Muscle layer of duodenum (tissue), 2 donors: ENCODE data around the gene NEDD9.

Experiments used
- H3K27ac ChIP-seq: one replicate; pipeline ENCODE4 v1.7.0; 2013; ENCODE audit warnings: mild to moderate bottlenecking, low read length
- H3K27me3 ChIP-seq: one replicate; pipeline ENCODE4 v1.7.0; 2013; ENCODE audit warnings: low read depth, mild to moderate bottlenecking, control low read depth, low read length
- H3K36me3 ChIP-seq, 2 donors: one replicate each; pipeline ENCODE4 v1.7.0; 2013; ENCODE audit warnings: low read length in 2 of 2, control low read depth in 1 of 2, mild to moderate bottlenecking in 1 of 2; ENCODE audit not compliant: insufficient read depth in 2 of 2, control insufficient read depth in 1 of 2
- H3K4me1 ChIP-seq, 2 donors: one replicate each; pipeline ENCODE4 v1.7.0; 2013; ENCODE audit warnings: low read length in 2 of 2, mild to moderate bottlenecking in 2 of 2, control low read depth in 1 of 2, moderate library complexity in 1 of 2; ENCODE audit not compliant: insufficient read depth in 2 of 2, control insufficient read depth in 1 of 2
- H3K4me3 ChIP-seq, 2 donors: one replicate each; pipeline ENCODE4 v1.7.0; 2013; ENCODE audit warnings: low read length in 2 of 2, low read depth in 1 of 2, mild to moderate bottlenecking in 1 of 2
- H3K9me3 ChIP-seq, 2 donors: one replicate each; pipeline ENCODE4 v1.7.0; 2013; ENCODE audit warnings: low read length in 2 of 2, control low read depth in 1 of 2, mild to moderate bottlenecking in 1 of 2; ENCODE audit not compliant: control insufficient read depth in 1 of 2
- donor health status: healthy.

NEDD9 gene

GRCh38 chr6:11194356-11195218 is 37.9 kb downstream of the NEDD9 start:
- H3K36me3 ChIP-seq = peaks cover 13 to 23% of the 10 kb centered on the region in 2 donors
- no peaks in the 10 kb centered on the region for H3K9me3 ChIP-seq
- H3K4me1 ChIP-seq = no peaks in the 10 kb centered on the region
- no peak overlapping the region for H3K27ac ChIP-seq
- H3K4me3 ChIP-seq = no peak overlapping the region
- no peaks in the 10 kb centered on the region for H3K27me3 ChIP-seq

DNA sequence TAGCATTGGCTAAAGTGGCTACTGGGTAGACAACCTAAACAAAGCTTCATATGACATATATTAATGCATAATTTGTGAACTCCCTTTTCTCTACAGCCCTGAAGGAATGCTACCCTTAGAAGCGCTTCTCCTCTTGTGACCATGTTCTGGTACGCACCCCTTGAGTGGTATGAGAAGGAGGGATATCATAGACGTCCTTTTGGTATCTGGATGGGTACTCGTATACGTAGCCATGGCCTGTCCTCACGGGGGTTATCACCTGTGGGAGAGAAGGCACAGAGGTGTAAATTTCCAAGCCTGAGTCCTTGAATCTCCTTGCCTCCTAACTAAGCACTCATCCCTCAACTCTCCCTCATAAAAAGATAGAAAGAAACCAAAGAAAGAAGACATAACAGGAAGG is 39.0 kb downstream of the NEDD9 start:
- no peaks in the 10 kb centered on the region for H3K9me3 ChIP-seq
- H3K4me3 ChIP-seq = no peak overlapping the region
- peaks cover 14 to 25% of the 10 kb centered on the region in 2 donors for H3K36me3 ChIP-seq
- no peak overlapping the region for H3K27ac ChIP-seq
- no peaks in the 10 kb centered on the region for H3K27me3 ChIP-seq
- no peaks in the 10 kb centered on the region for H3K4me1 ChIP-seq

DNA sequence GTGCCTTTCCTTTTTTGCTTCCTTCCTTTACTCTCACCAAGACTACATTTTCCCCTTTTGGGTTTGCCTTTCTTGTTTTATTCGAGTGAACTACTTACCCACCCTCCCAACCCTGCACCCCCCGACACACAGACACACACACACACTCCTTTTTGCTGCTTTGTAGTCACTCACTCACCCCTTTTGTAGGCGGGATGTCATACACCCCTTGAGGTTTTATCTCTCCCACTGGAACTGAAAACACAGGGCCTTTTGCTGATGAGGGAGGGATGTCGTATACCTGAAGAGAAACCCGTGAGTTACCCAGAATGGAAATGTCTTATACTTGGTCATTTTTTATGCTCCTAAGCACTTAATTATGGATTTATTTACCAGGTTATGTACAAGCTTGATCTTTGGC is 40.3 kb downstream of the NEDD9 start:
- no peak overlapping the region for H3K27ac ChIP-seq
- no peaks in the 10 kb centered on the region for H3K27me3 ChIP-seq
- H3K36me3 ChIP-seq = peaks cover 23 to 31% of the 10 kb centered on the region in 2 donors
- H3K9me3 ChIP-seq = no peaks in the 10 kb centered on the region
- no peak overlapping the region for H3K4me3 ChIP-seq
- no peaks in the 10 kb centered on the region for H3K4me1 ChIP-seq

- Histone ChIP-seq H3K4me3 (no peak overlapping the region), H3K27ac (no peak overlapping the region), H3K9me3 (no peaks in the 10 kb centered on the region), H3K27me3 (no peaks in the 10 kb centered on the region), H3K36me3 (peaks cover 29 to 38% of the 10 kb centered on the region in 2 donors), H3K4me1 (no peaks in the 10 kb centered on the region)
These were observed 41.7 kb downstream of the NEDD9 start for GRCh38 chr6:11190625-11191245.

- Histone ChIP-seq H3K4me3 (no peak overlapping the region), H3K9me3 (no peaks in the 10 kb centered on the region), H3K4me1 (no peaks in the 10 kb centered on the region), H3K27me3 (no peaks in the 10 kb centered on the region), H3K36me3 (peaks cover 36 to 45% of the 10 kb centered on the region in 2 donors), H3K27ac (no peak overlapping the region)
These were observed 42.4 kb downstream of the NEDD9 start for GRCh38 chr6:11189865-11190624.

DNA sequence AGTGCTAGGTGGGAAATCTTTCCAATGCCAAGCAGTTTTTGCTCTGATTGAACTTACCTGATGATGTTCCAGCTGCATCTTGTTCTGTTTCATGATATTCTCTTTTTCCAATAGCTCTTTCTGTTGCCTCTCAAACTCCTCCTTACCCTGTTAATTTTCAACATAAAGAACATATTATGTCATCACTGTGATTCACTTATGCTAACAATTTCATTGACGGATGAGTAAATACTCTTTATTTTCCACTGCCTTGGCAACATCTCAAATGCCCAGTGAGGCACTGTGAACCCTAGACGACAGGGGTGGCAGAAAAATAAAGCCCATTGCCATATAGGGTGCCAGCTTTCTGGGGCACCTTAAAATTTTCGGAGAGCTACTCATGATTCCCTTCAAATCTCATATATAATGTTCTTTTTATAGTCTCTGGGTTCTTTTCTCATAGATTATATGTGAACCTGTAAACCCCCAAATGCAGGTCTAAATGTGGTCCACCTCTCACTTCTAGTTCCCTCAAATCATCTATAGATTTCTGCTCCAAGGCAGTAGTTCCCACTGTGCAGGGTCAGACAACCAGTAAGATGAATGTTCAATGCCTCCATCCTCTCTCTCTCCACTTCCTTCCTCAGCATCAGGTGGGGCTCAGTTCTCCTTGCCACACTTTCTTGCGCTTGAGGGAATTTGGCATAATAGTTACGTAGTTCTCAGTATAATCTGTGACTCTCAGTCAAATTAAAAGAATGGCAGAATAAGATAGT is 44.1 kb downstream of the NEDD9 start:
- Histone ChIP-seq H3K9me3 (no peaks in the 10 kb centered on the region), H3K4me3 (no peak overlapping the region), H3K27ac (no peak overlapping the region), H3K36me3 (peaks cover 37 to 46% of the 10 kb centered on the region in 2 donors), H3K4me1 (no peaks in the 10 kb centered on the region), H3K27me3 (no peaks in the 10 kb centered on the region)

DNA sequence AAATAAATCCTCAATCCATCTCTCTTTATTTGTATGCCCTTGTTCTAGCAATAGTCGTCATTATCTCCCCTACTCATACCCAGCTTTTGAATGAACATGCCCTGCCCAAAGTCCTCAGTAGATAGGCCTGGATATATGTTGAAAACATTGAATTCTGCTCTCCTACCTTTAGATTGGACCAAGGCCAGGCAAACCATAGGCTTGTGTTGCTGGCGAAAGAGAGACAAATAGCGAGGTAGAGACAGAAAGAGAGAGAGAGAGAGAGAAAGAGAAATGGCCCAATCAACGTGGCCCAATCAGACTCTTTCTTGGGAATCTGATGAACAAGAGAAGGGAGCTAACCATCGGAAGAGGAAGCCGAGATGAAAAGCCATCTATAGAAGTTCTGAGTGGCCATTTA is 45.2 kb downstream of the NEDD9 start:
- Histone ChIP-seq H3K4me1 (no peaks in the 10 kb centered on the region), H3K27ac (no peak overlapping the region), H3K27me3 (no peaks in the 10 kb centered on the region), H3K9me3 (no peaks in the 10 kb centered on the region), H3K36me3 (peaks cover 37 to 46% of the 10 kb centered on the region in 2 donors), H3K4me3 (no peak overlapping the region)

GRCh38 chr6:11185204-11185842 is 47.1 kb downstream of the NEDD9 start:
- Histone ChIP-seq H3K27ac (no peak overlapping the region), H3K36me3 (peaks cover 26 to 31% of the 10 kb centered on the region in 2 donors), H3K4me3 (no peak overlapping the region), H3K27me3 (no peaks in the 10 kb centered on the region), H3K4me1 (no peaks in the 10 kb centered on the region), H3K9me3 (no peaks in the 10 kb centered on the region)

DNA sequence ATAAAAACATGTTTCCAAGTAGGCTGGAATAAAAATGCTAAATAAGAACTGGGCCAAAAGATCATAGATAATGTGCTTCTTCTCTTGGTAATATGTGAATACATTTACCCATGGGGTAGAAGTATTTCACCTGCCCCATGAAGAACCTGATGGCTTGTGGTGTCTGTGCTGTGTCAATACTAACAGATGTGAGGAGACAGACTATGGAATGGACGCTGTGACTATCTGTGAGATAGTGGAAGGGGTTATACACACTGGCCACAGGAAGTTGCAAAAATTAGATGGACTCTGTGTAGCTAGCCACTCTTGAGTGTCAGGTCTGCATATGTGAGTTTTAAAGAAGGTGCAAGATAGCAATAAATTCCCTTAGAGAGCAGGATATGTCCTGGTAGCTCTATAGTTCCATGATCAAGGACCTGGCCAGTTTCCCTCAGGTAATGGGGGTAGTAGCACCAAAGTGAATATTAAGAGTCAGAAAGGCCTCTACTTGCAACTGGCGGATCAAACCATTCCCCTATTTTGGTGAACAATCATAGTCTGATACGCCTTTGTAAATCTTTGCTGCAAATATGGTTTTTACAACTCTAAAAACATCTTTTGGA is 48.6 kb downstream of the NEDD9 start:
- Histone ChIP-seq H3K27ac (no peak overlapping the region), H3K36me3 (peaks cover 21 to 22% of the 10 kb centered on the region in 2 donors), H3K4me1 (no peaks in the 10 kb centered on the region), H3K27me3 (no peaks in the 10 kb centered on the region), H3K4me3 (no peak overlapping the region), H3K9me3 (no peaks in the 10 kb centered on the region)

DNA sequence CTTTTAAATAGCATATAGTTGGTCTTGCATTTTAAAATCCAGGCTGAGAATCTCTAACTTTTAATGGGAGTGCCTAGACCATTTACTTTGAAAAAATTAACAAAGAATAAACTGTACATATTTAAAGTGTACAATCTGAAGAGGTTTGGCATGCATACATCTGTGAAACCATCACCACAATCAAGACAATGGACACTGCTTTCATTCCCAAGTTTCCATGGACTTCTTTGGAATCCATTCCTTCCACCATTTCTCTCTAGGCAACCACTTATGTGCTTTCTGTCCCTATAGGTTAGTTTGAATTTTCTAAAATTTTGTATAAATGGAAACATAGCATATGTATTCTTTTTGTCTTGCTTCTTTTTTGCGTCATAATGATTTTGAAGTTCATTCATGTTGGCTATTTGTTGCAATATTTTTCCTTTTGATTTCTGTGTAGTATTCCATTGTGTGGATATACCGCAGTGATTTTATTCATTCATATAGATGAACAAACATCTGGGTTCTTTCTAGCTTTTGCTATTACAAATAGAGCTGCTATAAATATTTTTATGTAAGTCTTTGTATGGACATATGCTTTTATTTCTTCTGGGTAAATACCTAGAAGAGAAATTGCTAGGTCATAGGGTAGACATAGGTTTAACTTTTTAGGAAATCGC is 50.9 kb downstream of the NEDD9 start:
- Histone ChIP-seq H3K27ac (no peak overlapping the region), H3K36me3 (peaks cover 13 to 16% of the 10 kb centered on the region in 2 donors), H3K4me3 (no peak overlapping the region), H3K27me3 (no peaks in the 10 kb centered on the region), H3K4me1 (no peaks in the 10 kb centered on the region), H3K9me3 (no peaks in the 10 kb centered on the region)
